ENCODE results near the gene SNED1.
A peak's percentile ranks its signal among the peaks of the same experiment; 100 is the strongest.
"Not testable (repeated sequence)": the region's sequence is repeated elsewhere in the genome, so short reads cannot be mapped to it uniquely, and the experiment has no call there.

The SNED1 gene

DNA sequence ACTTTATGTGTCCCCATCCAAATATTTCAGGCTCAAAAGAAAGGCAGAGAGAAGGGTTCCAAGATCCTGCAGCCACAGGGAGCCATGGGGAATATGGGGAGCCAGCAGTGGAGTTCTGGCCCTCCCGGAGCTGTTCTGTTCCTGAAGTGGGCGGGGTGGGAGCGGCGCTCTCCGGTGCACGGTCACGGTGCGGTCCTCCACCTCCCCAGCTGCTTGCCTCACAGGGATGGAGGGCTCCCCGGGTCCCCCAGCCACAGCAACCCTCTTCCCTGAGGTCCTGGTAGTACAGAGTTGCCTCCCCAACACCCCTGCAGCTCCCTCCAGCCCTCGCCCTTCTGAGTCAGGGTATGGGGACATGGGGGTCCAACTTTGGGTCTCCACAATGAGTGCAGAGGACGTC, 26.2 kb upstream of the SNED1 start:
- TF ChIP-seq, protein P1, sequence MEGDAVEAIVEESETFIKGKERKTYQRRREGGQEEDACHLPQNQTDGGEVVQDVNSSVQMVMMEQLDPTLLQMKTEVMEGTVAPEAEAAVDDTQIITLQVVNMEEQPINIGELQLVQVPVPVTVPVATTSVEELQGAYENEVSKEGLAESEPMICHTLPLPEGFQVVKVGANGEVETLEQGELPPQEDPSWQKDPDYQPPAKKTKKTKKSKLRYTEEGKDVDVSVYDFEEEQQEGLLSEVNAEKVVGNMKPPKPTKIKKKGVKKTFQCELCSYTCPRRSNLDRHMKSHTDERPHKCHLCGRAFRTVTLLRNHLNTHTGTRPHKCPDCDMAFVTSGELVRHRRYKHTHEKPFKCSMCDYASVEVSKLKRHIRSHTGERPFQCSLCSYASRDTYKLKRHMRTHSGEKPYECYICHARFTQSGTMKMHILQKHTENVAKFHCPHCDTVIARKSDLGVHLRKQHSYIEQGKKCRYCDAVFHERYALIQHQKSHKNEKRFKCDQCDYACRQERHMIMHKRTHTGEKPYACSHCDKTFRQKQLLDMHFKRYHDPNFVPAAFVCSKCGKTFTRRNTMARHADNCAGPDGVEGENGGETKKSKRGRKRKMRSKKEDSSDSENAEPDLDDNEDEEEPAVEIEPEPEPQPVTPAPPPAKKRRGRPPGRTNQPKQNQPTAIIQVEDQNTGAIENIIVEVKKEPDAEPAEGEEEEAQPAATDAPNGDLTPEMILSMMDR (conservative IDR thresholded peaks at IDR 0.05), result no peak
- H3K27ac ChIP-seq, result peak overlapping the region; percentile 49; the same call in 1 of the 2 replicates

DNA sequence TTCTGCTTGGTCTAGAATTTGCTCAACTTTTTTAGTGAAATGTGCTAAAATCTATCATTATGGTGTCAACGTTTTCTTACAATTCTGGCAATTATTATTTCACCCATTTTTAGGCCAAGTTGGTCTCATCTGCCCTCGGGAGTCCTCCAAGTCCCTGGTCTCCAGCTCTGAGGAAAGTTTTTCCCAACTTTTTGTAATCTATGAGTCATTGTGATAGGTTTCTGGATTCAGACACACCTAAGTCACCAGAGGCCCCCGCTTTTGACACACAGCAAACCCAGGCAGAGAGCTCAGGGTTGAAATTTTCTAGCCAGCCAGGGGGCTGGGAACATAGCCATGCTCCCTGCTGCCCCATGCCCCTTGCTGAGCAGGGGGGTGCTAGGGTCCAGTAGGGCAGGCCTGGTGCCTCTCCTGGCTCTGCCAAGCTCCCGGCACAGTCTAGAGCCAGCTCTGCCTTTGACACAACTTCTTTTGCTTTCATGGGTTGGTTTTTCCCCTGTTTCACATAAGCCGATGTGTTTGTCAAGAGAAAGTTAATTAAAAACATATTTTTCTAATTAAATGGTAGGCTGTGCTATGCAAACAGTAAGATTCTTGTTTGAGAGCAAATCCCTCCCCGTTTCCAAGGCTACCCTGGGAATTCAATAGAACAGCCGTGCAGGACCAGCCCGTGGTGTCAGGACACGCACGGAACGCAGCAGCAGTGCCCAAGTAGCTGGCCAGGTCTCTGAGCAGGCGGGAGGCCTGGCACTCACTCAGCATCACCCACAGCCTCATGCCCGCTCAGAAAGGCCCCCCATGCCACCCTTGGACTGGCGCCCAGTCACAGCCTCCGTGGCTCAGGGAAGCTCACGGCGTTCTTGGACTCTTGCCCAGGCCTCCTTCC, 25.5 kb upstream of the SNED1 start:
- TF ChIP-seq, protein P1 (conservative IDR thresholded peaks at IDR 0.05), result no peak
- peak overlapping the region; percentile 49 for H3K27ac ChIP-seq

DNA sequence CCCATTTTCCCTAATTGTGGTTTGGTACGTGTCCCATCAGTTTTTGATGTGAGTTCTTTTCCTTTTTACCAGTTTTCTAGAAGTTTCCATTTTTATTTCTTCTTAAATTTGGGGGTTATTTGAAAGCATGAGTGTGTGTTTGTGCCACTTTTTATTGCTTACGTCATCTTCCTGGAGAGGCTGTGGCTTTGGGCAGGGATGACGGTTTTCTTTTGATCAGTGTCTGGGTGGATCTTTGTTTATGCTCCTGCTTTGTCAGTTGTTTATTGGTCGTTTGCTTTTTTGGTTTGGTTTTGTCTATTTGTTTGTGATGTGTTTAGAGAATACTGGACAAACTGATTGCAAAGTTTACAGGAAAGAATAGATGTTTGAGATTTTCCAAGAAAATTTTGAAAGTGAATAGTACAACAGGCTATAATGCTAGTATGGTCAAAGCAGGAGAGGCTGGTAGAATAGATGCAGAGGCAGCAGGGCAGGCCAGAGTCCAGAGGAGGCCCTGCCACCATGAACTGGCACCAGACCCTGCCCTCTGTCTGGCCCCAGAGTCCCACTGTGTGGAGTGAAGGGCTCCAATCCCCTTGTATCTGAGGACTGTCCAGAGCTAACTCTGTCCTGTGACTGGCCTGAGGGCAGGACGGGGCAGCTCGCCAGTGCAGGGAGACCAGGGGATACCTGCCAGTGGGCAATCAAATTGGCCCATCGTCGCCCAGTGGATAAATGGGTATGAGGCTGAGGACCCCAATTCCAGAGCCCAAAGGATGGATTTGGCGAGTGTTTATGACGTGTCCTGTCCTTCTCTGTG, 23.4 kb upstream of the SNED1 start:
- TF ChIP-seq, protein P1 (conservative IDR thresholded peaks at IDR 0.05), result no peak
- no peak overlapping the region for H3K27ac ChIP-seq

DNA sequence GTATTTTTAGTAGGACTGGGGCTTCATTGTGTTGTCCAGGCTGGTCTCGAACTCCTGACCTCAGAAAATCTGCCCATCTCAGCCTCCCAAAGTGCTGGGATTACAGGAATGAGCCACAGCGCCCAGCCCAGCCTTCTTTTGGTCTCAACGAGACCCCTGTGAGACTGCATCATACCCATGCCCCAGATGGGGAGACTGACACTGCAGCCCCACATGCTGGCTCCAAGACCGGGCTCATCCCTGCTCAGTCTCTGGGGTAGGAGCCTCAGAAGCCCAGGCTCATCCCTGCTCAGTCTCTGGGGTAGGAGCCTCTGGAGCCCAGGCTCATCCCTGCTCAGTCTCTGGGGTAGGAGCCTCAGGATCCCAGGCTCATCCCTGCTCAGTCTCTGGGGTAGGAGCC, 22.5 kb upstream of the SNED1 start:
- not testable (repeated sequence) for H3K27ac ChIP-seq

DNA sequence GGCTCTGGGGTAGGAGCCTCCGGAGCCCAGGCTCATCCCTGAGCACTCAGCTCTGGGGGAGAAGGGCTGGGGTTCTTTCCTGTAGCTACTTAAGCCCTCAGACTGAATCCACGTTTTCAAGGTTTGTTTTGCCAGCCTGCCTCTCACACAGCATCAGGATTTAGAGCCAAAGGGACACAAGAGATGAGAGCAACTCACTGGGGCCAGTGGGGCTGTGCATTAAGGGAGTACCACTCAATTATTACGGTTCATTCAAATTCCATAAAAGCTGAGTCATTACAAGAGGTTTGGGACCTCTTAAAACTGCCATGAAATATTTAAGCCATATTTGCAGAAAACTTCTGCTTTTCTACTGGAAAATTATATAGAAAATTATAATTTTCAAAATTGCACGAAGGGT, 17.1 kb upstream of the SNED1 start:
- TF ChIP-seq, protein P1 (conservative IDR thresholded peaks at IDR 0.05), result no peak

DNA sequence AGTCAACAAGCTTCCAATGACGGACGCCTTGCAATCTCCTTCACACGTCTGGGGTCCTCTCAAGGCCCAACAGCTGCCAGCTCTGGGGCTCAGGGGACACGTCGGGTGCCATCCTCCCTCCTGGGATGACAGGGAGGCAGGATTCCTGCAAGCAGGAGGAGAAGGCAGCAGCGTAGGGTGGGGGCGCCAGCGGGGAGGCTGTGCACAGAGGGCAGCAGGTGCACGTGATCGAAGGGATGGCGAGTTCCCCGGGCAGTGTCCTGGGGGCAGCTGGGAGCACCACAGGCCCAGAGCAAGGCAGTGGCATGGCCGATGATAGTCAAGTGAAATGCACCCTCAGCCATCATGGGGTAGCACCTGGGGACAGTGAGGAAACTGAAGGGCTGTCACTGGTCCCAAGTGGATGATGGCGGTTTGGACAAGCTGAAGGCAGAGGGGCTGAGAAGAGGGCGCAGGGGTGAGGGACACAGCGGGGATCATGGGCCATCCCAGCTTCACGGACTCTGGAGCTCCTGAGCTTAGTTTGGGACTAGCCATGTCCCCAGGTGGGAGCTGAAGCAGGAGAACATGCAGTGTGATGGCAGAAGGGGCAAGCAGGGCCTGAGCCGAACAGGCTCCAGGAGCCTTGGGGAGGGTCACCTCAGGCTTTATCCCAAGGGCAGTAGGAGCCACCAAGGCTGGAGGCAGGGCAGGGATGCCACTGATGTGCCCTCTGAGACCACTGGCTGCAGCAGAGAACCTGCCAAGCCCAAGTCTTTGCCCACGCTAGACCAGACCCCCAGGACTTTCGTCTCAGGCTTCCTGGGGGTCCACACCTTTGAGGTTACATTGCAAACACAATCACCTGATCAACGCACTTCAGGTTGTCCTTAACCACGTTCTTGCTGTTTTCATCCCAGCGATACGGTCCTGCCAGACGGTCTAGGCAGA, 16.3 kb upstream of the SNED1 start:
- no peak overlapping the region for H3K27ac ChIP-seq
- TF ChIP-seq, protein P1 (conservative IDR thresholded peaks at IDR 0.05), result no peak

More for the DNA sequence above, 17.1 kb upstream of the SNED1 start:
- no peak overlapping the region for H3K27ac ChIP-seq

DNA sequence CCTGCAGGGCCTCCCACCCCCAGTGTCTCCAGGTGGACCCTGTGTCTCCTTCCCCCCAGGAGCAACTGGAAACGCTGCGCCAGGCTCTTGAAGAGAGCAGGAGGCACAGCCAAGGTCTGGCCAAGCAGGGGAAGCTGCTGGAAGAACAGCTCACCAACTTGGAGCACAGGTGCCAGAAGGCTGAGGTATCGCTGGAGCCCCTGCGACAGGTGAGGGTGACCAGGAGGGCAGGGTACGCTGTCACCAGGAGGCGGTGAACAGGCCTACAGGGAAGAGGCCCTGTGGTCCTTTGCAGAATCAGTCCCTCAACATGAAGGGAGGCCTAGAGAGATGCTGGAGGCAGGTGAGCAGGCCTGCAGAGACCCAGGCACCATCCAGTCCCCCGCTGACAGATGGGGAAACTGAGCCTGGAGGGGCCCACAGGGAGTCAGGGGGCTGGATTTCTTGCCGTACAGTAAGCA, 15.6 kb upstream of the SNED1 start:
- no peak overlapping the region for H3K27ac ChIP-seq
- TF ChIP-seq, protein P1 (conservative IDR thresholded peaks at IDR 0.05), result no peak
